Esophagus squamous epithelium (tissue), 5 donors: ENCODE data around the gene ERC2. TPM values are rescaled to one million over a fixed set of nuclear protein-coding genes. Genes with fewer than 3 reads are reported as not detected.

Source experiments
- DNase-seq: peaks from one replicate; lab custom pipeline; 2025; lab: John Stamatoyannopoulos, UW
- H3K27ac ChIP-seq, 4 donors: fragments of 200-600 bp; sonication (generic); one replicate each; pipeline ENCODE4 v1.5.1; 2016 to 2019; ENCODE audit warnings: mild to moderate bottlenecking in 1 of 4
- H3K27me3 ChIP-seq, 4 donors: fragments of 200-600 bp; sonication (generic); 1 replicate in 3 of 4; 2 replicates in 1 of 4; pipeline versions ENCODE4 v1.5.1 to v1.6.0; 2017 to 2021; ENCODE audit warnings: antibody characterized with exemption in 1 of 4
- H3K36me3 ChIP-seq, 3 donors: fragments of 200-600 bp; sonication (generic); one replicate each; pipeline ENCODE4 v1.5.1; 2016 to 2019
- H3K4me1 ChIP-seq, 3 donors: fragments of 200-600 bp; sonication (generic); one replicate each; pipeline ENCODE4 v1.5.1; 2017 to 2019
- H3K4me3 ChIP-seq, 4 donors: fragments of 200-600 bp; sonication (generic); 1 replicate in 3 of 4; 2 replicates in 1 of 4; pipeline ENCODE4 v1.5.1; 2016 to 2019; ENCODE audit warnings: mild to moderate bottlenecking in 2 of 4, moderate library complexity in 1 of 4
- H3K9me3 ChIP-seq, 3 donors: fragments of 200-600 bp; sonication (generic); one replicate each; pipeline ENCODE4 v1.5.1; 2016 to 2019
- CTCF ChIP-seq, 6 experiments: fragments of 450-650 bp in 4 of 6; fragments of 200-600 bp in 2 of 6; sonication (generic) in 2 of 6; IDR thresholded peaks; one replicate each; pipeline ENCODE4 v1.5.1; 2016 to 2019; ENCODE audit warnings: antibody characterized with exemption in 6 of 6, mild to moderate bottlenecking in 4 of 6, moderate library complexity in 4 of 6
- POLR2A ChIP-seq, 4 donors: fragments of 450-650 bp; IDR thresholded peaks; one replicate each; pipeline ENCODE4 v1.6.1; 2017; ENCODE audit warnings: antibody characterized with exemption in 4 of 4, mild to moderate bottlenecking in 4 of 4, moderate library complexity in 3 of 4
- WGBS, 2 donors: methylation state at CpG; one replicate each; pipeline ENCODE4 v1.1.5; 2018; 5-methylcytosine and 5-hydroxymethylcytosine counted together
- intact Hi-C: fragments of 100-400 bp; cut with DNase I; formaldehyde crosslinking; loops from one replicate; pipeline ENCODE4 v1.15.0; 2022
- total RNA-seq, 4 donors: library from RNA; depleted of rRNA; stranded (reverse); fragments of >200 nt; gene quantifications; one replicate each; pipeline ENCODE4 v1.1.0, GENCODE V29; 2016
- donor health status: DM: yes; HTN: yes; CAD: no.

Gene ERC2
- total RNA-seq, 4 donors from 2014 or later = 0.12 to 1.9 (median 0.86) TPM

GRCh38 chr3:55544219-55544618, 924.0 kb downstream of the ERC2 start:
- no peak for TF ChIP-seq POLR2A (IDR thresholded peaks at IDR 0.05)
- TF ChIP-seq CTCF (IDR thresholded peaks at IDR 0.05) = no peak
- no peaks in the 10 kb centered on the region for H3K27me3 ChIP-seq
- H3K9me3 ChIP-seq = no peaks in the 10 kb centered on the region
- 48 to 60% methylated on average over 3 of the region's 3 CpGs for WGBS, 2 donors
- no peaks in the 10 kb centered on the region for H3K36me3 ChIP-seq
- intact Hi-C loops = no loop called here
- no peak overlapping the region for H3K4me3 ChIP-seq
- peaks cover 0 to 4% (median 0%) of the 10 kb centered on the region in 3 donors for H3K4me1 ChIP-seq
- no peak for DNase-seq
- no peak overlapping the region for H3K27ac ChIP-seq

- no peak overlapping the region for H3K27ac ChIP-seq
- intact Hi-C loops = no loop called here
Observed at GRCh38 chr3:55543181-55543614, 925.1 kb downstream of the ERC2 start.

GRCh38 chr3:55541456-55541855, 926.8 kb downstream of the ERC2 start:
- no peak for TF ChIP-seq CTCF (IDR thresholded peaks at IDR 0.05)
- Histone ChIP-seq H3K36me3 (no peaks in the 10 kb centered on the region), H3K27ac (no peak overlapping the region), H3K9me3 (no peaks in the 10 kb centered on the region), H3K4me1 (no peaks in the 10 kb centered on the region), H3K27me3 (no peaks in the 10 kb centered on the region), H3K4me3 (no peak overlapping the region)
- WGBS, 2 donors = 21 to 58% methylated on average over 2 of the region's 2 CpGs
- no peak for DNase-seq
- intact Hi-C loops = no loop called here

More at GRCh38 chr3:55543181-55543614, 925.1 kb downstream of the ERC2 start:
- 80 to 89% methylated on average over 11 to 12 of the region's 12 CpGs for WGBS, 2 donors
- no peak for DNase-seq
- no peaks in the 10 kb centered on the region for H3K9me3 ChIP-seq
- H3K36me3 ChIP-seq = no peaks in the 10 kb centered on the region
- H3K4me3 ChIP-seq = no peak overlapping the region
- no peaks in the 10 kb centered on the region for H3K27me3 ChIP-seq
- no peaks in the 10 kb centered on the region for H3K4me1 ChIP-seq
- no peak for TF ChIP-seq CTCF (IDR thresholded peaks at IDR 0.05)
- TF ChIP-seq POLR2A (IDR thresholded peaks at IDR 0.05) = no peak

GRCh38 chr3:55541016-55541415, 927.3 kb downstream of the ERC2 start:
- intact Hi-C loops = no loop called here
- H3K9me3 ChIP-seq = no peaks in the 10 kb centered on the region
- TF ChIP-seq POLR2A (IDR thresholded peaks at IDR 0.05) = no peak
- no peak for TF ChIP-seq CTCF (IDR thresholded peaks at IDR 0.05)
- no peaks in the 10 kb centered on the region for H3K4me1 ChIP-seq
- 87% methylated on average over 2 to 3 of the region's 3 CpGs for WGBS, 2 donors
- H3K27ac ChIP-seq = no peak overlapping the region
- H3K27me3 ChIP-seq = no peaks in the 10 kb centered on the region
- no peak for DNase-seq
- H3K4me3 ChIP-seq = no peak overlapping the region
- no peaks in the 10 kb centered on the region for H3K36me3 ChIP-seq

- Histone ChIP-seq H3K36me3 (no peaks in the 10 kb centered on the region), H3K4me3 (no peak overlapping the region), H3K27me3 (no peaks in the 10 kb centered on the region), H3K27ac (no peak overlapping the region), H3K9me3 (no peaks in the 10 kb centered on the region), H3K4me1 (no peaks in the 10 kb centered on the region)
- 72 to 74% methylated on average over 5 of the region's 5 CpGs for WGBS, 2 donors
- DNase-seq = no peak
- intact Hi-C loops = no loop called here
- no peak for TF ChIP-seq POLR2A (IDR thresholded peaks at IDR 0.05)
- TF ChIP-seq CTCF (IDR thresholded peaks at IDR 0.05) = no peak
Observed at GRCh38 chr3:55540579-55540978, 927.7 kb downstream of the ERC2 start.
